ENCODE data around the gene KRTAP4-7.
"Not testable (repeated sequence)": the region's sequence is repeated elsewhere in the genome, so short reads cannot be mapped to it uniquely, and the experiment has no call there.

- not testable (repeated sequence) for TF ChIP-seq EZH2 (IDR thresholded peaks at IDR 0.05; ENCODE audit: insufficient read depth, poor library complexity, severe bottlenecking); EZH2phosphoT487 (IDR thresholded peaks at IDR 0.05; ENCODE audit: insufficient read depth, low read depth)
These were observed 43.0 kb upstream of the KRTAP4-7 start, which contains the start of gene KRTAP1-1 for GRCh38 chr17:41040783-41041571.
